HEK293 (cell line): Measurements from ENCODE around the gene ATXN2.

Experiments
- CTCF ChIA-PET: fragments of 350-600 bp; formaldehyde crosslinking; extraction: SDS; loops from one replicate; lab custom pipeline; 2021; ENCODE audit warnings: antibody characterized with exemption; lab: Yijun Ruan, JAX
- POLR2A ChIA-PET: fragments of 300-600 bp; formaldehyde crosslinking; extraction: SDS; loops from one replicate; lab custom pipeline; 2020; ENCODE audit warnings: antibody characterized with exemption, inconsistent platforms; lab: Yijun Ruan, JAX
- H3K27ac ChIP-seq: fragments of 200-500 bp; sonication (Bioruptor generic); 2 replicates; pipeline ENCODE4 v1.5.1; 2014; ENCODE audit warnings: low read depth, low read length, control low read depth, inconsistent platforms; ENCODE audit errors: extremely low read depth
- H3K36me3 ChIP-seq, 2 experiments: fragments of 200-500 bp in 1 of 2; sonication (Bioruptor generic) in 1 of 2; 1 replicate in 1 of 2; 2 replicates in 1 of 2; pipeline ENCODE4 v1.5.1; 2014 to 2017; ENCODE audit warnings: inconsistent platforms in 2 of 2, low read length in 2 of 2; ENCODE audit not compliant: control insufficient read depth in 2 of 2, insufficient read depth in 1 of 2
- H3K4me1 ChIP-seq: fragments of 200-500 bp; sonication (Bioruptor generic); 2 replicates; pipeline ENCODE4 v1.5.1; 2014; ENCODE audit warnings: mild to moderate bottlenecking, low read length, inconsistent platforms; ENCODE audit not compliant: control insufficient read depth, insufficient read depth
- H3K4me3 ChIP-seq: 2 replicates; pipeline ENCODE4 v1.5.1; 2011; ENCODE audit warnings: low read depth, mild to moderate bottlenecking, control low read depth, low read length, moderate library complexity
- H3K9me3 ChIP-seq: fragments of 200-500 bp; sonication (Bioruptor generic); 2 replicates; pipeline ENCODE4 v1.5.1; 2014; ENCODE audit warnings: low read depth, low read length, inconsistent platforms; ENCODE audit not compliant: control insufficient read depth, insufficient read depth
- ELK4 ChIP-seq: IDR thresholded peaks from 2 replicates; pipeline ENCODE4 v1.6.1; 2011; ENCODE audit warnings: mild to moderate bottlenecking, low read depth, low read length, borderline replicate concordance
- FEZF1 ChIP-seq: fragments of 450-650 bp; formaldehyde crosslinking; IDR thresholded peaks from 2 replicates; pipeline ENCODE4 v1.5.1; 2016; ENCODE audit warnings: missing biosample characterization, missing genetic modification characterization
- HOXD13 ChIP-seq: sonication (generic); formaldehyde crosslinking; IDR thresholded peaks from 2 replicates; pipeline ENCODE4 v1.8.0; 2022; ENCODE audit warnings: missing genetic modification reagents, borderline replicate concordance
- KLF16 ChIP-seq: fragments of 450-650 bp; formaldehyde crosslinking; IDR thresholded peaks from 2 replicates; pipeline ENCODE4 v1.5.1; 2017; ENCODE audit warnings: missing biosample characterization, missing genetic modification characterization
- KLF9 ChIP-seq: fragments of 450-650 bp; formaldehyde crosslinking; IDR thresholded peaks from 2 replicates; pipeline ENCODE4 v1.5.1; 2016; ENCODE audit warnings: missing biosample characterization, missing genetic modification characterization, low read depth
- PRDM1 ChIP-seq: fragments of 450-650 bp; formaldehyde crosslinking; IDR thresholded peaks from 2 replicates; pipeline ENCODE4; 2016; ENCODE audit warnings: missing biosample characterization, missing genetic modification characterization
- PRDM6 ChIP-seq: fragments of 450-650 bp; formaldehyde crosslinking; IDR thresholded peaks from 2 replicates; pipeline ENCODE4 v1.5.1; 2017; ENCODE audit warnings: missing biosample characterization, missing genetic modification characterization
- RBAK ChIP-seq: fragments of 450-650 bp; formaldehyde crosslinking; IDR thresholded peaks from 2 replicates; pipeline ENCODE4 v1.5.1; 2016; ENCODE audit warnings: missing biosample characterization, missing genetic modification characterization
- TRIM28 ChIP-seq: IDR thresholded peaks from 2 replicates; pipeline ENCODE4 v1.6.1; 2011; ENCODE audit warnings: low read length, control low read depth, borderline replicate concordance
- ZBTB49 ChIP-seq: fragments of 450-650 bp; formaldehyde crosslinking; IDR thresholded peaks from 2 replicates; pipeline ENCODE4 v1.5.1; 2016; ENCODE audit warnings: missing biosample characterization, missing genetic modification characterization, low read depth
- ZFHX2 ChIP-seq: fragments of 450-650 bp; formaldehyde crosslinking; conservative IDR thresholded peaks from 2 replicates; pipeline ENCODE4 v1.5.1; 2016; ENCODE audit warnings: missing biosample characterization, missing genetic modification characterization
- ZNF133 ChIP-seq: fragments of 450-650 bp; formaldehyde crosslinking; IDR thresholded peaks from 2 replicates; pipeline ENCODE4 v1.5.1; 2016; ENCODE audit warnings: missing biosample characterization, missing genetic modification characterization
- ZNF138 ChIP-seq: fragments of 450-650 bp; formaldehyde crosslinking; IDR thresholded peaks from 2 replicates; pipeline ENCODE4 v1.5.1; 2016; ENCODE audit warnings: missing biosample characterization, missing genetic modification characterization, borderline replicate concordance
- ZNF16 ChIP-seq: fragments of 450-650 bp; formaldehyde crosslinking; IDR thresholded peaks from 2 replicates; pipeline ENCODE4 v1.5.1; 2016; ENCODE audit warnings: low read depth, missing biosample characterization, missing genetic modification characterization
- ZNF239 ChIP-seq: fragments of 450-650 bp; formaldehyde crosslinking; IDR thresholded peaks from 2 replicates; pipeline ENCODE4 v1.5.1; 2016; ENCODE audit warnings: missing biosample characterization, missing genetic modification characterization
- ZNF302 ChIP-seq: fragments of 450-650 bp; formaldehyde crosslinking; IDR thresholded peaks from 2 replicates; pipeline ENCODE4 v1.5.1; 2016; ENCODE audit warnings: missing biosample characterization, missing genetic modification characterization, low read depth
- ZNF398 ChIP-seq: fragments of 450-650 bp; formaldehyde crosslinking; IDR thresholded peaks from 2 replicates; pipeline ENCODE4 v1.5.1; 2017; ENCODE audit warnings: missing biosample characterization, missing genetic modification characterization
- ZNF426 ChIP-seq: fragments of 450-650 bp; formaldehyde crosslinking; IDR thresholded peaks from 2 replicates; pipeline ENCODE4 v1.5.1; 2017; ENCODE audit warnings: missing biosample characterization, missing genetic modification characterization, mild to moderate bottlenecking, inconsistent platforms, moderate library complexity
- ZNF48 ChIP-seq: fragments of 450-650 bp; formaldehyde crosslinking; IDR thresholded peaks from 2 replicates; pipeline ENCODE4 v1.5.1; 2016; ENCODE audit warnings: missing biosample characterization, missing genetic modification characterization
- ZNF501 ChIP-seq: fragments of 450-650 bp; formaldehyde crosslinking; IDR thresholded peaks from 2 replicates; pipeline ENCODE4 v1.5.1; 2016; ENCODE audit warnings: missing biosample characterization, missing genetic modification characterization
- ZNF530 ChIP-seq: fragments of 450-650 bp; formaldehyde crosslinking; IDR thresholded peaks from 2 replicates; pipeline ENCODE4 v1.5.1; 2016; ENCODE audit warnings: low read depth, missing biosample characterization, missing genetic modification characterization
- ZNF549 ChIP-seq: fragments of 450-650 bp; IDR thresholded peaks from 2 replicates; pipeline ENCODE4 v1.5.1; 2018; ENCODE audit warnings: missing biosample characterization, missing genetic modification characterization, mild to moderate bottlenecking, inconsistent platforms, moderate library complexity
- ZNF558 ChIP-seq: fragments of 450-650 bp; formaldehyde crosslinking; IDR thresholded peaks from 2 replicates; pipeline ENCODE4 v1.5.1; 2016; ENCODE audit warnings: missing biosample characterization, missing genetic modification characterization
- ZNF560 ChIP-seq: fragments of 450-650 bp; formaldehyde crosslinking; IDR thresholded peaks from 2 replicates; pipeline ENCODE4 v1.5.1; 2017; ENCODE audit warnings: missing biosample characterization, missing genetic modification characterization, borderline replicate concordance
- ZNF692 ChIP-seq: fragments of 450-650 bp; formaldehyde crosslinking; IDR thresholded peaks from 2 replicates; pipeline ENCODE4 v1.5.1; 2016; ENCODE audit warnings: missing biosample characterization, missing genetic modification characterization
- ZNF792 ChIP-seq: fragments of 450-650 bp; formaldehyde crosslinking; IDR thresholded peaks from 2 replicates; pipeline ENCODE4 v1.5.1; 2016; ENCODE audit warnings: missing biosample characterization, missing genetic modification characterization

The ATXN2 gene

GRCh38 chr12:111557271-111558106 lies 41.6 kb downstream of the ATXN2 start:
- TF ChIP-seq PRDM6 (tag by site-specific recombination), result peak; percentile 83
- TF ChIP-seq ZNF426 (tag by site-specific recombination), result no peak
- TF ChIP-seq ZNF48 (tag by site-specific recombination), result no peak
- TF ChIP-seq FEZF1, result peak; percentile 55; the same call in 1 of the 2 replicates
- TF ChIP-seq PRDM1 (tag by site-specific recombination), result 0 out of 2 replicates have a peak, but pooled peaks have one; percentile 6
- no peak for TF ChIP-seq ZNF560
- CTCF ChIA-PET, result interaction anchor here (0.6 to 1.0 kb wide), 3 partner anchors 11 to 46 kb away, joined by 4 to 5 read pairs (median 4); no protein-coding TSS in a partner anchor
- POLR2A ChIA-PET, result interaction anchor here (0.6 to 0.7 kb wide), 2 partner anchors 126 to 209 kb away, joined by 3 read pairs; partner anchors contain the start of gene ALDH2
- H3K4me3 ChIP-seq, result no peak overlapping the region
- no peaks in the 10 kb centered on the region for H3K9me3 ChIP-seq
- no peak overlapping the region for H3K27ac ChIP-seq
- H3K4me1 ChIP-seq, result peaks cover 9% of the 10 kb centered on the region
- H3K36me3 ChIP-seq, result peaks cover 0 to 8% of the 10 kb centered on the region in 2 experiments; a peak in 2 of 3 replicates

GRCh38 chr12:111556676-111557075 lies 42.4 kb downstream of the ATXN2 start:
- CTCF ChIA-PET, result interaction anchor here (0.8 kb wide), 1 partner anchor 45 kb away, joined by 5 read pairs; no protein-coding TSS in a partner anchor

More at GRCh38 chr12:111556676-111557075, 42.4 kb downstream of the ATXN2 start:
- no peaks in the 10 kb centered on the region for H3K9me3 ChIP-seq
- peaks cover 0 to 9% of the 10 kb centered on the region in 2 experiments; a peak in 2 of 3 replicates for H3K36me3 ChIP-seq
- no peak for TF ChIP-seq TRIM28
- no peak for TF ChIP-seq ZNF501
- TF ChIP-seq ZNF133, result no peak
- TF ChIP-seq ELK4, result no peak
- no peak for TF ChIP-seq ZNF549 (tag by site-specific recombination)
- no peak for TF ChIP-seq KLF9 (tag by site-specific recombination)
- TF ChIP-seq RBAK (tag by site-specific recombination), result no peak
- TF ChIP-seq ZNF558 (tag by site-specific recombination), result no peak
- no peak for TF ChIP-seq ZNF239
- TF ChIP-seq ZNF138 (tag by site-specific recombination), result no peak
- TF ChIP-seq ZNF16 (tag by site-specific recombination), result no peak
- no peak for TF ChIP-seq ZNF530 (tag by site-specific recombination)
- TF ChIP-seq HOXD13, result no peak
- TF ChIP-seq KLF16, result no peak
- no peak for TF ChIP-seq ZNF398 (tag by site-specific recombination)
- no peak for TF ChIP-seq ZBTB49 (tag by site-specific recombination)
- TF ChIP-seq ZNF302 (tag by site-specific recombination), result no peak
- TF ChIP-seq ZFHX2 (tag by site-specific recombination), result no peak
- TF ChIP-seq ZNF692, result no peak
- no peak for TF ChIP-seq ZNF792 (tag by site-specific recombination)
- POLR2A ChIA-PET, result interaction anchor here (0.6 kb wide), 1 partner anchor 127 kb away, joined by 3 read pairs; no protein-coding TSS in a partner anchor
- H3K27ac ChIP-seq, result no peak overlapping the region
- peaks cover 9% of the 10 kb centered on the region for H3K4me1 ChIP-seq
- H3K4me3 ChIP-seq, result no peak overlapping the region
